Lower leg skin (tissue), 4 donors: ENCODE results near the gene FOXN1. TPM values are rescaled to one million over a fixed set of nuclear protein-coding genes. Genes with fewer than 3 reads are reported as not detected.

Experiments
- DNase-seq, 2 donors: peaks; one replicate each; pipeline ENCODE4 v3.0.0-alpha.2; 2019; ENCODE audit warnings: low spot score in 2 of 2
- H3K4me3 ChIP-seq: fragments of 200-600 bp; sonication (generic); 2 replicates; pipeline ENCODE4 v1.5.1; 2017; ENCODE audit warnings: mild to moderate bottlenecking, low read depth; ENCODE audit not compliant: poor library complexity, severe bottlenecking
- CTCF ChIP-seq, 3 donors: fragments of 450-650 bp; IDR thresholded peaks; one replicate each; pipeline ENCODE4 v1.5.1; 2016; ENCODE audit warnings: antibody characterized with exemption in 3 of 3, mild to moderate bottlenecking in 3 of 3, moderate library complexity in 2 of 3
- POLR2A ChIP-seq, 2 donors: fragments of 450-650 bp; IDR thresholded peaks; one replicate each; pipeline ENCODE4 v1.6.1; 2016 to 2017; ENCODE audit warnings: antibody characterized with exemption in 2 of 2, mild to moderate bottlenecking in 1 of 2, moderate library complexity in 1 of 2
- WGBS, 2 donors: methylation state at CpG; one replicate each; pipeline ENCODE4 v1.1.5; 2018; 5-methylcytosine and 5-hydroxymethylcytosine counted together
- intact Hi-C: fragments of 100-400 bp; cut with DNase I; formaldehyde crosslinking; loops from one replicate; pipeline ENCODE4 v1.15.0; 2023; ENCODE audit warnings: low total_unique reads
- total RNA-seq, 4 donors: library from RNA; depleted of rRNA; stranded (reverse); fragments of >200 nt; gene quantifications; one replicate each; pipeline ENCODE4 v1.1.0, GENCODE V29; 2016

Gene FOXN1
- total RNA-seq, 4 donors from 2014 or later: 28.9 to 65.0 (median 45.4) TPM

GRCh38 chr17:28524476-28525424 lies 18.6 kb downstream of the FOXN1 start:
- WGBS, 2 donors: 87% methylated on average over 15 to 25 of the region's 25 CpGs
- no peak overlapping the region for H3K4me3 ChIP-seq
- no peak for DNase-seq
- intact Hi-C loops: no loop called here
- TF ChIP-seq POLR2A (IDR thresholded peaks at IDR 0.05) (no peak), CTCF (IDR thresholded peaks at IDR 0.05) (no peak)

GRCh38 chr17:28526381-28526780 lies 20.2 kb downstream of the FOXN1 start:
- no peak overlapping the region for H3K4me3 ChIP-seq
- TF ChIP-seq CTCF (IDR thresholded peaks at IDR 0.05) (no peak), POLR2A (IDR thresholded peaks at IDR 0.05) (no peak)
- WGBS, 2 donors: 70% methylated on average over 8 of the region's 8 CpGs; no CpG with 5 or more reads in 1 of the 2 donors
- intact Hi-C loops: no loop called here
- DNase-seq: no peak

GRCh38 chr17:28527181-28527681 lies 21.1 kb downstream of the FOXN1 start:
- no peak for DNase-seq
- no peak for TF ChIP-seq POLR2A (IDR thresholded peaks at IDR 0.05)
- no peak for TF ChIP-seq CTCF (IDR thresholded peaks at IDR 0.05)
- intact Hi-C loops: no loop called here
- H3K4me3 ChIP-seq: no peak overlapping the region
- WGBS, 2 donors: 55 to 94% methylated on average over 2 of the region's 2 CpGs

- TF ChIP-seq CTCF (IDR thresholded peaks at IDR 0.05) (no peak), POLR2A (IDR thresholded peaks at IDR 0.05) (no peak)
- WGBS, 2 donors: 37 to 44% methylated on average over 2 of the region's 2 CpGs
- intact Hi-C loops: no loop called here
- H3K4me3 ChIP-seq: no peak overlapping the region
- DNase-seq: peak in 1 of 2 donors; percentile 53
These were observed 21.7 kb downstream of the FOXN1 start for GRCh38 chr17:28527859-28528258.

GRCh38 chr17:28528327-28529012 lies 22.3 kb downstream of the FOXN1 start:
- H3K4me3 ChIP-seq: no peak overlapping the region
- intact Hi-C loops: no loop called here
- DNase-seq: no peak
- WGBS, 2 donors: 58 to 63% methylated on average over 7 to 9 of the region's 9 CpGs
- TF ChIP-seq CTCF (IDR thresholded peaks at IDR 0.05): no peak
- no peak for TF ChIP-seq POLR2A (IDR thresholded peaks at IDR 0.05)
